ENCODE results near the gene TET2.

The TET2 gene

DNA sequence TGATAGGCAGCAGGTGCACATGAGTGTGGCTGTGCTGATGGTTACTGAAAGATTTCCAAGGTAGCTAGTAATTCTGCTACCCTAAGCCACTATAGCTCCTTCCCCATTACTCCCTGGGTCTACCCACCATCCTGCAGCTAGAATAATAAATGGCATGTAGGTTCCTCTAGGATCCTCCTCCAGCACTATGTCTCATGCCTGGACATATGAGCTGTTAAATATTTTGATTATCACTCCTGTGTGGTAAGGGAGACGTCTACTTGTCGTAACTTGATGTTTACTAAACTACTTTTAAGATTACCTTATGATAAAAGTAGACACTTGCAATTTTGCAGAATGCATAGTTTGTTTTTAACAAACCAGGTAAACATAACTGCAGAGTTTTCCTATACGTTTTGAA is 35.5 kb downstream of the TET2 start:
- DNase-seq (ENCODE audit: low read depth), result no peak

DNA sequence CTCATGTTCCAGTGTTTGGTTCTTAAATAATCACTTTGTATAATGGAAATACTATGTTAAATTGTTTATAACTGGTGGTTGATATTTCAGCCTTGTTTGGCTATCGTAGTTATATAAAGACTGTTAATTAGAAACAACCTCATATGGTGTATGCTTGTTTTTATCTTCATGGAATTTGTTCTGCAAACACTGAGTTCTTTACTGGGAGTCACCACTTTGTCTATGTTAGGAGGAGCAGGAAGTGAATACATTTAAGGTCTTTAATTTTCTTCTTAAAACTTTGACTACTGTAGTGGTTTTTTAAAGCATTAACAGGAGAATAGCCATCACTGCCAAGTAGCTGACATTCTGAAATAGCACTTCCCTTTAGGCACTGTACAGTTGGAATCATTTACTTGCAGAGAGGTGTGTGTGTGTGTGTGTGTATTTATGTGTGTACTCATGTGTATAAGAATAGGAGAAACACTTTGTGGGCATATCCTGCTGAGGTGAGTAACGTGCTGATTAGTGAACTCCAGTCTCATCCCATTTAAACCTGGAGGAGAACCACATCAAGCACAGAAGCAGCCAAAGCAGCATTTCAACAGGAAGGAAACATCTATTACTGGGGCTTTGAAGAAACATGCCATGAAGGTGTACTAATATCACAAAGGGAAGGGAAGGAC is 37.8 kb downstream of the TET2 start:
- no peak for DNase-seq (ENCODE audit: low read depth)

DNA sequence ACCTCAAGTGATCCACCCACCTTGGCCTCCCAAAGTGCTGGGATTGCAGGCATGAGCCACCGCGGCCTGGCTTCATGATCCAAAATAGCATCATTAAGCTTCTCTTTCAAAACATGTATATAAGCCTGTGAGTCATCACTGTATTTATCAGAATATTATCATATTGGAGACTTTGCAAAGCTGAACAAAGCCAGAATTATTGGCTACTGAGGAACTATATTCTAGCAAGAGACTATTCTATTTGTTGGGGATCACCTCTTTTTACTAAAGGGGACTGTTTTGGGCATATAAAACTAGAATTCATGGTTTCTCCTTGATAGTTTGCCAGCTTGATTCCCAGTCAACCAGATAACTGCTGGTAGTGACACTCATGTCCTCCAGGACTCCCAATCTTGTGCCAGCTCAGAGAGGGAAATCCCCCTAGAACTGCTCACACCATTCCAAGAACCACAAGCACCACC is 40.1 kb downstream of the TET2 start:
- no peak for DNase-seq (ENCODE audit: low read depth)

DNA sequence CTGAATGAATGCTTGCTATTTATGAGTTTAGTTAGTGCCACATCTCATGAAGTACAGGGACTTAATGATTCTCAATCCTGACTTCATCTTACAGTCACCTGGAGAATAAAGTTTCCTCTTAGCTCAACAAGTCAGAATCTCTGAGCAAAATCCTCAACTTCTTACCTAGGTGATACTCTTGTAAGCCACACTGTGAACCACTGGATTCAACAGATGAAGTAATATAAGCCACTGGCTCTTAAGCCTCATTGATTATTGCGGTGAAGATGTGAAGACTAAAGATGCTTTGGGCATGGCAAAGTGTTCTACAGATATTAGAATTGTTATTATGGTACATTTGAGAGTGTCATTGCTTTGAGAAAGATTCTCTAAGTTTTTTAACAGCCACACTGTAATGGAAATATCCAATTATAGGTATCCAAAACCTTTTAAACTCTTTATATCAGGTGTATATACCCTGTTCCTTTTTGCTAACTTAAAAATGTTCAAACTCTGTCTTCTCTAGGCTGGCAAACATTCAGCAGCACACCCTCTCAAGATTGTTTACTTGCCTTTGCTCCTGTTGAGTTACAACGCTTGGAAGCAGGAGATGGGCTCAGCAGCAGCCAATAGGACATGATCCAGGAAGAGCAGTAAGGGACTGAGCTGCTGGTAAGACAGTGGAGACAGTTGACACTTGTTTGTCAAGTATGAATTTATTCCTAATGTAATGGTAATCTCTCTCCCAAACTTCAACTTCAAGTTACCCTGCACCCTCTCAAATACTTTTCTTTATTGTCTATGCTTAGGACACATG is 43.4 kb downstream of the TET2 start:
- no peak for DNase-seq (ENCODE audit: low read depth)

- no peak for DNase-seq (ENCODE audit: low read depth)
Measured at GRCh38 chr4:105191621-105192210, 45.0 kb downstream of the TET2 start.

DNA sequence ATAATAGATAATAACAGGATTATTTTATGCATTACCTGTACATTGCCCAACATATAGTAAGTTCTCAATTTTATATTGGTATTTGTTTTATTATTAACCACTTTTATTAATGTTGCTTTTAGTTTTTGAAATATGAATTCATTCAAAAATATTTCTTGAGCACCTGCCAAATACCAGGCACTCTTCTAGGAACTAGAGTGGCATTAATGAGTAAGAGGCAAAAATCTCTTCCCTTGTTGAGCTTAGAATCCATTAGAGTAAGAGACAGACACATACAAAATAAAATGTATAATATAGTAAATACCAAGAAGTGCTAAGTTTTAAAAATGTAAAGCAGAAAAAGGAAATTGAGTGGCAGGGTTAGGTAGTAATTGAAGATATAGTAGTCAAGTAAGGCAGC is 45.8 kb downstream of the TET2 start:
- no peak for DNase-seq (ENCODE audit: low read depth)

GRCh38 chr4:105192910-105193309 is 46.2 kb downstream of the TET2 start:
- no peak for DNase-seq (ENCODE audit: low read depth)

GRCh38 chr4:105193536-105193935 is 46.9 kb downstream of the TET2 start:
- no peak for DNase-seq (ENCODE audit: low read depth)

DNA sequence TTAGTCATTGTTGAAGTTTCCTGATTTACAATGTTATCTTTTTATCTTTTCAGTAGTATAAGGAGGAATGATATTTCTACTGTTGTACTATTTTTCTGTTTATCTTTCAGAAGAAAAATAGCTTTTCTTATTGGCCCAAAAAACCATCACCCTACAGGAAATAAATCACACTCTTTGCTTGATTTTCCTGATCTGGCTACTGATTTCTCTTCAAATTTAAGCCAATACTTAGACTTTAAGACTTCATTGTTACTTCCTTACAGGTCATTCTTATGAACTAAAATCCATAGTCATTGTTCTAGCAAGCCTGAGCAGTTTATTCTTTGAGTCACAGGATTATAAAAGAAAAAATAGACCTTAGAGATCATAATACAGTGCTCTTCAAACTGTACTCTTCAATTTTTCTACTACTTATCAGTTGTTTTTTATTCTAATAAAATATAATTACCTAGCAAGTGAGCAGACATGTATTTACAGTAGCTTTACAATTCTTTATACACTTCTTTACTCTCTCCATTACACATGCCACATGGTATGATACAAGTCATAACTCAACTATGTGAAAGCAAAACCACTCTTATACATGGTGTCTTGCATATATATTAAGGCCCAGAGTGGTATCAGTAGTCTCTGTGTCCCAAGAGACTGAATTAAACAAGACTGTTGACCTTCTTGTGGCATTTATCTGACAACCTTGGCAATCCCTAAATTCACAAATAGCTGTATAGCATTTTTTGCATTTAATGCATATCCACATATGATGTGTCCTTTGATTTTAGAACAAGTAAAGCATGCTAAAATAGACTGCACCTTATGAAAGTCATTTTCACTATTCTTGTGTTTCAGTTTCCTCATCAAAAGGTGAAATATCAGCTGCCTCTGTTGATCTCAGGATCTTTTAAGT is 47.9 kb downstream of the TET2 start:
- DNase-seq (ENCODE audit: low read depth), result no peak

- no peak for DNase-seq (ENCODE audit: low read depth)
Measured at GRCh38 chr4:105196523-105197145, 50.0 kb downstream of the TET2 start.

GRCh38 chr4:105197777-105198176 is 51.1 kb downstream of the TET2 start:
- DNase-seq (ENCODE audit: low read depth), result no peak

DNA sequence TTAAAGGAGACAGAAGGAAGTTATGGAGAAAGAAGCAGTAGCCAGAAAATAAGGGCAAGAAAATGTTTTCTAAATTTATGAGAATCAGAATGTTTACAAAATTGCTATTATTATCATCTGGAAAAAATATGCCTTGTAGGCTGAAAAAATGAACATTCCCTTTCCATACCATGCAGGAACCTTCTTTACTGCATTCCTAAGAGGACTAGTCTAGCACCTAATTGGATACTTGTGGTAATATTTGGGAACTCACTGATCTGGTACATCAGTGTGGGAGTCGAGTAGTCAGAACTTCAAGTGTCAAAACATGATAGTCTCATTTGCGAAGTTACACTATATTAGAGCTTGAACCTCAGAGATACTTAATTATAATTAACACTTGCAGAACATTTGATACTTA is 51.9 kb downstream of the TET2 start:
- no peak for DNase-seq (ENCODE audit: low read depth)

- no peak for DNase-seq (ENCODE audit: low read depth)
Measured at GRCh38 chr4:105206214-105206613, 59.5 kb downstream of the TET2 start.

- no peak for DNase-seq (ENCODE audit: low read depth)
Measured at GRCh38 chr4:105207386-105207785, 60.7 kb downstream of the TET2 start.

- DNase-seq (ENCODE audit: low read depth), result no peak
Measured at GRCh38 chr4:105208561-105208960, 61.9 kb downstream of the TET2 start.

DNA sequence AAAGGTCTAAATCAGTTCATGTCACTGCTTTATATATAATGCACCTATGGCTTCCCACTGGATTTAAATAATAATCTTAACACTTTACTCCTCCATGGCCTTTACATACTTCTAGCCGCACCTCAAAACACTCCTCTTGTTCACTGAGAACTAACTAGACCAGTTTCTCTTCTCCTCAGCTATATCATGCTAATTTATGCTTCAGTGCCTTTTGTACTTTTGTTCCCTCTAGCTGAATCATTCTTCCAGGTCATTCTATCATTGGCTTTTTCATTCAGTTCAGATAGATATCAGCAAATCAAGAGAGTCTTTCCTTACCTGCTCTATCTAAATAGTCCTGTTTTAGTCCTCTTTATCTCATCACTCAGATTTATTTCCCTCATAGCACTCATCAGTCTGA is 64.2 kb downstream of the TET2 start:
- DNase-seq (ENCODE audit: low read depth), result no peak

- no peak for DNase-seq (ENCODE audit: low read depth)
Measured at GRCh38 chr4:105215609-105216313, 69.1 kb downstream of the TET2 start.

DNA sequence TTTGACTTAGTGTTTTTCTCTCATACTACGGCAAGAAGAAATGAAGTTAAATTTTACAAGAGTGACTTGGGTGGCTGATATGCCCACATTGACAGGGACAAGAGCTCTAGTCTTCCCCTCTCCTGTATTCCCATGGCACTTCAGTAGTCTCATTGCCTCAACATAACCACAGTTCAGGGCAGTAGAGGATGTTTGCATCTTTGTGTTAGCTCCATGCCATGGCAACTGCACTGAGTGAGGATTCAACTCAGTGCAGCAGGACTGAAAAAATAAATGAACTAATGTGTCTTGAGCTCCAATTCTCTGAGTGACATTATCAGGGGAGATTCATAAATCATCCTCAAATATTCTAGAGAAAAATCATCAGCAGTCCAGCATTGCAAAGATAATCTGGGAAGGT is 78.8 kb downstream of the TET2 start:
- no peak for DNase-seq (ENCODE audit: low read depth)

DNA sequence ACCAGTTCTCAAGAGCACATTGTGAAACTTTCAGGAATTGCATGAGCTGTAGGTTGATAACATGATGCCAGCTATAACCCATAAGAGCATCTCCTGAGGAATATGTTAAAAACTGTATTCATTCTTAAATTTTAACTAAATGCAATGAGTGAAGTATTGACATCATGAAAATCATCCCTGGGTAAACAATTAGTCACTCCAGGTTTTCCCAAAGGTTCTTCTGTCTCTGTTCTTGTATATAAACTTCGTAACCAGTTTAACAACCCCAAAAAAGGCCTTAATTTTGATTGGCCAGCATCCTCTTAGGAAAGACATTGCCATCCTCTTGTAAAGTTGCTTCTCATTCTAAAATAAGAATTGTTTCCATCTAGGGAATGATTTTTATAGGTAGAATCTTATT is 80.4 kb downstream of the TET2 start:
- no peak for DNase-seq (ENCODE audit: low read depth)

- no peak for DNase-seq (ENCODE audit: low read depth)
Measured at GRCh38 chr4:105230287-105230686, 83.6 kb downstream of the TET2 start.

GRCh38 chr4:105232374-105232773 is 85.7 kb downstream of the TET2 start:
- DNase-seq (ENCODE audit: low read depth), result no peak

Measured in stimulated activated CD8-positive, alpha-beta memory T cell treated with anti-CD3 and anti-CD28 coated beads, Interleukin-7, amount 100 ng/mL, for 24 hours (primary cell).